ENCODE measurements around the gene ENAH.

DNA sequence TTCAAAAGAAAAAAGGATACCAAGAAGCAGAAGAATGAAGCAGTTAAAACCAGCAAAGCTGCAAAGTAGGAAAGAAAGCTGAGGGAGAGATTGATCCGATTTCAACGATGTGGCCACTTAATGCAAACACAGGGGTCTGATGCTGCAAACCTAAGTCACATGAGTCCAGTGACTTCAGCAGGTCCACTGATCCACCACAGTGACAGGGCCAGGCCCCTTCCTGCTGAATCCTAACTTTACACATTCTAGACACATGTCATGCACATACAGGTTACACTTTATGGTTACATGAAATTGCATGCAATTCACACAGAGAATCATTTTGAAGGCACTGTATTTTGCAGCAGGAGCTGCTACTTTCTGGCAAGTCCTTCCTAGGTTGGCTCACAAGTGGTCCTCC, 166.1 kb downstream of the ENAH start:
- no peak for TF ChIP-seq POLR2A (IDR thresholded peaks at IDR 0.05)
- no peak for TF ChIP-seq POLR2AphosphoS5 (IDR thresholded peaks at IDR 0.05)
- TF ChIP-seq, protein P1, sequence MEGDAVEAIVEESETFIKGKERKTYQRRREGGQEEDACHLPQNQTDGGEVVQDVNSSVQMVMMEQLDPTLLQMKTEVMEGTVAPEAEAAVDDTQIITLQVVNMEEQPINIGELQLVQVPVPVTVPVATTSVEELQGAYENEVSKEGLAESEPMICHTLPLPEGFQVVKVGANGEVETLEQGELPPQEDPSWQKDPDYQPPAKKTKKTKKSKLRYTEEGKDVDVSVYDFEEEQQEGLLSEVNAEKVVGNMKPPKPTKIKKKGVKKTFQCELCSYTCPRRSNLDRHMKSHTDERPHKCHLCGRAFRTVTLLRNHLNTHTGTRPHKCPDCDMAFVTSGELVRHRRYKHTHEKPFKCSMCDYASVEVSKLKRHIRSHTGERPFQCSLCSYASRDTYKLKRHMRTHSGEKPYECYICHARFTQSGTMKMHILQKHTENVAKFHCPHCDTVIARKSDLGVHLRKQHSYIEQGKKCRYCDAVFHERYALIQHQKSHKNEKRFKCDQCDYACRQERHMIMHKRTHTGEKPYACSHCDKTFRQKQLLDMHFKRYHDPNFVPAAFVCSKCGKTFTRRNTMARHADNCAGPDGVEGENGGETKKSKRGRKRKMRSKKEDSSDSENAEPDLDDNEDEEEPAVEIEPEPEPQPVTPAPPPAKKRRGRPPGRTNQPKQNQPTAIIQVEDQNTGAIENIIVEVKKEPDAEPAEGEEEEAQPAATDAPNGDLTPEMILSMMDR (IDR thresholded peaks at IDR 0.05), result no peak

All from gastroesophageal sphincter (tissue), 3 donors.